Transverse colon (tissue), 4 donors: ENCODE results near the gene NCCRP1. TPM values are rescaled to one million over a fixed set of nuclear protein-coding genes. Genes with fewer than 3 reads are reported as not detected.

Source experiments
- DNase-seq: peaks from one replicate; pipeline ENCODE4 v3.0.0-alpha.2; 2019
- H3K27ac ChIP-seq, 4 donors: fragments of 200-600 bp; sonication (generic); 2 replicates each; pipeline ENCODE4 v1.5.1; 2016 to 2018; ENCODE audit warnings: inconsistent platforms in 4 of 4
- H3K27me3 ChIP-seq: fragments of 200-600 bp; sonication (generic); 2 replicates; pipeline ENCODE4 v1.5.1; 2017; ENCODE audit warnings: inconsistent platforms
- H3K36me3 ChIP-seq, 4 donors: fragments of 200-600 bp; sonication (generic); 2 replicates each; pipeline ENCODE4 v1.5.1; 2017 to 2019; ENCODE audit warnings: inconsistent platforms in 4 of 4
- H3K4me1 ChIP-seq, 4 donors: fragments of 200-600 bp; sonication (generic); 2 replicates each; pipeline ENCODE4 v1.5.1; 2017 to 2020; ENCODE audit warnings: inconsistent platforms in 4 of 4
- H3K4me3 ChIP-seq, 4 donors: fragments of 200-600 bp; sonication (generic); 1 replicate in 1 of 4; 2 replicates in 3 of 4; pipeline versions ENCODE4 v1.5.1 to v1.6.1; 2017 to 2019; ENCODE audit warnings: inconsistent platforms in 4 of 4
- H3K9me3 ChIP-seq, 2 donors: fragments of 200-600 bp; sonication (generic); 2 replicates each; pipeline ENCODE4 v1.5.1; 2017 to 2019; ENCODE audit warnings: inconsistent platforms in 2 of 2
- EP300 ChIP-seq: sonication (generic); formaldehyde crosslinking; IDR thresholded peaks from one replicate; pipeline ENCODE4 v1.6.1; 2017; ENCODE audit warnings: antibody characterized with exemption, low read depth
- POLR2A ChIP-seq: fragments of 450-650 bp; IDR thresholded peaks from one replicate; pipeline ENCODE4 v1.6.1; 2016; ENCODE audit warnings: antibody characterized with exemption, mild to moderate bottlenecking, moderate library complexity
- POLR2AphosphoS5 ChIP-seq, 3 donors: sonication (generic); formaldehyde crosslinking; IDR thresholded peaks; one replicate each; pipeline ENCODE4 v1.6.1; 2016; ENCODE audit warnings: antibody characterized with exemption in 3 of 3
- WGBS, 2 donors: methylation state at CpG; one replicate each; pipeline ENCODE4 v1.1.5; 2018; ENCODE audit warnings: low coverage in 1 of 2; 5-methylcytosine and 5-hydroxymethylcytosine counted together
- in situ Hi-C, 4 donors: fragments of 200-750 bp; cut with MboI; loops; one replicate each; pipeline versions ENCODE4 v1.15.0 to v1.15.1; 2017; ENCODE audit warnings: low sequenced_read_pairs in 3 of 4, low pct_ligation_motif_present in 1 of 4, low pct_unique_long_range_greater_than_20kb in 1 of 4
- intact Hi-C: fragments of 100-400 bp; cut with DNase I; formaldehyde crosslinking; loops from one replicate; pipeline ENCODE4 v1.15.1; 2023; ENCODE audit warnings: low total_unique reads
- total RNA-seq, 4 donors: library from RNA; depleted of rRNA; stranded (reverse); fragments of >200 nt; gene quantifications; one replicate each; pipeline ENCODE4 v1.1.0, GENCODE V29; 2016
- TF ChIP-seq, protein P1 (sequence below), 5 experiments: fragments of 200-600 bp in 3 of 5; fragments of 450-650 bp in 2 of 5; sonication (generic) in 3 of 5; IDR thresholded peaks; 1 replicate in 2 of 5; 2 replicates in 3 of 5; pipeline ENCODE4 v1.5.1; 2016 to 2017; ENCODE audit warnings: antibody characterized with exemption in 5 of 5, inconsistent platforms in 3 of 5, mild to moderate bottlenecking in 2 of 5, moderate library complexity in 1 of 5

NCCRP1 gene
- total RNA-seq, 4 donors from 2014 or later: 0.14 to 3.0 (median 1.1) TPM; not detected in 1

DNA sequence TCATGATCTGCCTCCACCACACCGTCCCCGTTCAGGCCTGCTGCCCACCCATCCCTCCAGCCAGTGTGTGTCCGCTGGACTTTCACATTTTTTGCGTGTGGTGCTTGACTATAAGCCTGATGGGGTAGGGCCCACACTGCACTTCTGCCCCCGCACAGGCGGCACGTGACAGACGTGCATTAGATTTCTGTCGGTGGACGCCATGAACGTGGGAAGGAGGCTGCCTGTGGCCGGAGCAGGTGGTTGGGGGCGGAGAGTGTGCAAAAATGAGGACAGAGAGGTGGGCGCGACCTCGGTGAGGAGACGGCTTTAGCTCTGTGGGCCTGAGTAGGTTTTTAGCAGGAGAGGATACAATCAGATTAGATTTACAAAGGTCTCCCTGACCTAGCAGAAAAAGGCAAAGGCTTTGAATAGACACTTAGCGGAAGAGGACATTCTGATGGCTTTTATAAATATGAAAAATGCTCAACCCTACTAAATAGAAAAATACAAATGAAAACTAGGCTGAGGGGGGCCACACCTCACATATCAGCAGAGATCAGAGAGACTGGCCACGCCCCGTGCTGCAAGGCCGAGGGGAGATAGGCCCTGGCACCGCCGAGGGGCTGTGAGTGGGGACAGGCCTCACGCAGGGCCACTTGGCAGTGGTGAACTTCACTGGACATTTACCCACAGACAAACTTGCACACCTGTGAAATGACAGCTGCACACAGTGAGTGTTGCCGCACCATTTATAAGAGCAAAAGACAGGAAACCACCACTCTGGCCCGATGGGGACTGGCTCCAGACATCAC is 45.8 kb upstream of the NCCRP1 start:
- intact Hi-C loops (no loop called here), in situ Hi-C loops (no loop called here)

DNA sequence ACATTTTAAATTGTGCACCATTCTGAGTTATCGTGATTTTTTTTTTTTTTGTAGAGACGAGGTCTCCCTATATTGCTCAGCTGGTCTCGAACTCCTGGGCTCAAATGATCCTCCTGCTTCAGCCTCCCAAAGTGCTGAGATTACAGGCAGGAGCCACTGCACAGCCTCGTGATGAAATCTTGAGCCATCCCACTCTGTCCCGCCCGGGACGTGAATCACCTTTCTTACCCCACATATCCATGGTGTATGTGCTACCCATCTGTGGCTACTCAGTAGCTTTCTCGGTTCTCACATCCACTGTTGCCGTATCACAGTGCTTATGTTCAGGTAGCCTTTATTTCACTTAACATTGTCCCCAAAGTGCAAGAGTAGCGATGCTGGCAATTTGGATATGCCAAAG is 44.7 kb upstream of the NCCRP1 start:
- H3K27me3 ChIP-seq: no peaks in the 10 kb centered on the region
- no peak overlapping the region for H3K27ac ChIP-seq
- no peak overlapping the region for H3K4me3 ChIP-seq
- TF ChIP-seq, protein P1, sequence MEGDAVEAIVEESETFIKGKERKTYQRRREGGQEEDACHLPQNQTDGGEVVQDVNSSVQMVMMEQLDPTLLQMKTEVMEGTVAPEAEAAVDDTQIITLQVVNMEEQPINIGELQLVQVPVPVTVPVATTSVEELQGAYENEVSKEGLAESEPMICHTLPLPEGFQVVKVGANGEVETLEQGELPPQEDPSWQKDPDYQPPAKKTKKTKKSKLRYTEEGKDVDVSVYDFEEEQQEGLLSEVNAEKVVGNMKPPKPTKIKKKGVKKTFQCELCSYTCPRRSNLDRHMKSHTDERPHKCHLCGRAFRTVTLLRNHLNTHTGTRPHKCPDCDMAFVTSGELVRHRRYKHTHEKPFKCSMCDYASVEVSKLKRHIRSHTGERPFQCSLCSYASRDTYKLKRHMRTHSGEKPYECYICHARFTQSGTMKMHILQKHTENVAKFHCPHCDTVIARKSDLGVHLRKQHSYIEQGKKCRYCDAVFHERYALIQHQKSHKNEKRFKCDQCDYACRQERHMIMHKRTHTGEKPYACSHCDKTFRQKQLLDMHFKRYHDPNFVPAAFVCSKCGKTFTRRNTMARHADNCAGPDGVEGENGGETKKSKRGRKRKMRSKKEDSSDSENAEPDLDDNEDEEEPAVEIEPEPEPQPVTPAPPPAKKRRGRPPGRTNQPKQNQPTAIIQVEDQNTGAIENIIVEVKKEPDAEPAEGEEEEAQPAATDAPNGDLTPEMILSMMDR (IDR thresholded peaks at IDR 0.05): no peak
- TF ChIP-seq EP300 (no peak), POLR2A (no peak), POLR2AphosphoS5 (IDR thresholded peaks at IDR 0.05) (no peak)
- no peak for DNase-seq
- WGBS, 2 donors: 92 to 100% methylated on average over 2 to 10 of the region's 10 CpGs
- H3K9me3 ChIP-seq: no peaks in the 10 kb centered on the region
- H3K4me1 ChIP-seq: peaks cover 12 to 34% (median 28%) of the 10 kb centered on the region in 4 donors
- H3K36me3 ChIP-seq: no peaks in the 10 kb centered on the region
- intact Hi-C loops (no loop called here), in situ Hi-C loops (no loop called here)

More for the DNA sequence above, 45.8 kb upstream of the NCCRP1 start:
- Histone ChIP-seq H3K36me3 (no peaks in the 10 kb centered on the region), H3K27ac (no peak overlapping the region), H3K9me3 (no peaks in the 10 kb centered on the region), H3K27me3 (no peaks in the 10 kb centered on the region), H3K4me3 (no peak overlapping the region), H3K4me1 (peaks cover 6 to 31% (median 21%) of the 10 kb centered on the region in 4 donors)
- DNase-seq: no peak
- no peak for TF ChIP-seq POLR2A
- no peak for TF ChIP-seq EP300
- TF ChIP-seq, protein P1 (IDR thresholded peaks at IDR 0.05): no peak
- TF ChIP-seq POLR2AphosphoS5 (IDR thresholded peaks at IDR 0.05): no peak
- 74 to 84% methylated on average over 17 to 26 of the region's 26 CpGs for WGBS, 2 donors

DNA sequence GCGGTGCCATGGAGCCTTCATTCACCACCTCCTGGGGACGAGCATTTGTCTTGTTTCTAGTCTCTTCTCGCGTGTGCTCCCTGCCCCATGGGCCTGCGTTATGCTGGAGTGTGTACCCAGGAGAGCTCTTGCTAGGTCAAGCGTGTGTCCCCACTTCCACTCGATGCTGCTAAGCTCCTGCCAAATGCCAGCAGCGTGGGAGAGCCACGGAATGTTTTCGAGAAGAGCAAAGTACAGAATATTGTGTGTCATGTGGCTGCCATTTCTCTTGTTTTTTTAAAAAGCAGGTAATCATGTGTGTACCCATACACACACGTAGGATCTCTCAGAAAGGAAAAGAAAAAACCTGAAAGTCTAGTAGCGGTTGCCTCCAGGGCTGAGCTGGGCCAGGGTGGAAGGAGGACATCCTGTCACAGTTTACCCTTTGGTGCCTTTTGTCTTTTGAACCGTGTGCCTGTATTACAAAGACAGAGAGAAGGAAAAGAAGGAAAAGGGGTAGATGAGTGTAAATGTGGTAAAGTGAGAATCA is 42.6 kb upstream of the NCCRP1 start:
- no peaks in the 10 kb centered on the region for H3K27me3 ChIP-seq
- H3K36me3 ChIP-seq: no peaks in the 10 kb centered on the region
- intact Hi-C loops (no loop called here), in situ Hi-C loops (no loop called here)
- no peaks in the 10 kb centered on the region for H3K9me3 ChIP-seq
- WGBS, 2 donors: 70 to 75% methylated on average over 4 to 13 of the region's 13 CpGs
- H3K27ac ChIP-seq: peak overlapping the region in 1 of 4 donors; percentile 19
- DNase-seq: no peak
- TF ChIP-seq, protein P1 (IDR thresholded peaks at IDR 0.05): no peak
- TF ChIP-seq EP300: no peak
- TF ChIP-seq POLR2A: no peak
- no peak for TF ChIP-seq POLR2AphosphoS5 (IDR thresholded peaks at IDR 0.05)
- H3K4me1 ChIP-seq: peaks cover 13 to 43% (median 35%) of the 10 kb centered on the region in 4 donors
- no peak overlapping the region for H3K4me3 ChIP-seq

DNA sequence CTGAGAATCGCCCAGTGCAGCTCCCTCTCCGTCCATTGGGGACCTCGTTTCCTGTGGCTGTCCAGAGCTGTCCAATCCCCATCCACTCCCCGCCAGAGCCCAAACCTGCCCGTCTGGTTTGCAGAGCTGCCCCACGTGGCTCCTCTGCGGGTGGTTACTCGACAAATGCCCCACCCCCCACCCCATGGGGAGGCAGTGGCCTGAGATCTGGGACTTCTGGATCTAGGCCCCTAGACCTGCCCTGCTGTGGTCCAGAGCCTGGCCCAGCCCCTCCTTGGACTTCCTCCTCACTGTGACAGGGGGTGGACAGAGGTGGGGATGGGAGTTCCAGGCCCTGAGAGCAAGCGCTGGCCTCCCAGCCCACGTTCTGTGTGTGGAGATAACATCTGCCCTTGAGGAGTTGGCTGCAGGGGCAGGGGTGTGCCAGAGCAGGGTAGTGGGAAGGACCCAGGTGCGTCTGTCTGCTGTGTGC is 42.1 kb upstream of the NCCRP1 start:
- Histone ChIP-seq H3K36me3 (no peaks in the 10 kb centered on the region), H3K27me3 (no peaks in the 10 kb centered on the region), H3K27ac (peak overlapping the region in 2 of 4 donors; percentile 13 to 19), H3K4me1 (peaks cover 13 to 43% (median 36%) of the 10 kb centered on the region in 4 donors), H3K9me3 (no peaks in the 10 kb centered on the region), H3K4me3 (no peak overlapping the region)
- intact Hi-C loops: no loop called here
- DNase-seq: peak; percentile 67
- TF ChIP-seq POLR2AphosphoS5 (IDR thresholded peaks at IDR 0.05): no peak
- TF ChIP-seq, protein P1 (IDR thresholded peaks at IDR 0.05): peak in 2 of 5 experiments; percentile 15 to 30
- WGBS, 2 donors: 52% methylated on average over 11 of the region's 11 CpGs; no CpG with 5 or more reads in 1 of the 2 donors
- in situ Hi-C loops: no loop called here
